ENCODE data around the gene PRIM2. TPM values are rescaled to one million over a fixed set of nuclear protein-coding genes. Genes with fewer than 3 reads are reported as not detected.
"Not testable (repeated sequence)": the region's sequence is repeated elsewhere in the genome, so short reads cannot be mapped to it uniquely, and the experiment has no call there.

Gene PRIM2
- total RNA-seq, 1 experiment from 2014 or later: 58.5 TPM

- DNase-seq (ENCODE audit: low read depth): not testable (repeated sequence)
These were observed 125.8 kb downstream of the PRIM2 start for GRCh38 chr6:57443181-57443580.

- DNase-seq (ENCODE audit: low read depth): not testable (repeated sequence)
These were observed 127.4 kb downstream of the PRIM2 start for GRCh38 chr6:57444787-57445186.

- not testable (repeated sequence) for DNase-seq (ENCODE audit: low read depth)
These were observed 127.9 kb downstream of the PRIM2 start for GRCh38 chr6:57445379-57445778.

- not testable (repeated sequence) for DNase-seq (ENCODE audit: low read depth)
These were observed 128.5 kb downstream of the PRIM2 start for GRCh38 chr6:57445790-57446468.

GRCh38 chr6:57449496-57450066 is 132.2 kb downstream of the PRIM2 start:
- not testable (repeated sequence) for DNase-seq (ENCODE audit: low read depth)

- DNase-seq (ENCODE audit: low read depth): not testable (repeated sequence)
These were observed 142.4 kb downstream of the PRIM2 start for GRCh38 chr6:57459781-57460180.

- DNase-seq (ENCODE audit: low read depth): not testable (repeated sequence)
These were observed 143.6 kb downstream of the PRIM2 start for GRCh38 chr6:57461022-57461421.

- DNase-seq (ENCODE audit: low read depth): peak; percentile 3
These were observed 146.4 kb downstream of the PRIM2 start for GRCh38 chr6:57463809-57464208.

- DNase-seq (ENCODE audit: low read depth): not testable (repeated sequence)
These were observed 148.5 kb downstream of the PRIM2 start for GRCh38 chr6:57465968-57466367.

- DNase-seq (ENCODE audit: low read depth): no peak
These were observed 151.6 kb downstream of the PRIM2 start for GRCh38 chr6:57469072-57469471.

GRCh38 chr6:57470148-57470547 is 152.7 kb downstream of the PRIM2 start:
- DNase-seq (ENCODE audit: low read depth): not testable (repeated sequence)

- DNase-seq (ENCODE audit: low read depth): not testable (repeated sequence)
These were observed 154.0 kb downstream of the PRIM2 start for GRCh38 chr6:57471314-57471864.

- not testable (repeated sequence) for DNase-seq (ENCODE audit: low read depth)
These were observed 155.5 kb downstream of the PRIM2 start for GRCh38 chr6:57472861-57473362.

GRCh38 chr6:57474862-57475475 is 157.5 kb downstream of the PRIM2 start:
- not testable (repeated sequence) for DNase-seq (ENCODE audit: low read depth)

GRCh38 chr6:57475656-57476055 is 158.2 kb downstream of the PRIM2 start:
- not testable (repeated sequence) for DNase-seq (ENCODE audit: low read depth)

- DNase-seq (ENCODE audit: low read depth): not testable (repeated sequence)
These were observed 162.8 kb downstream of the PRIM2 start for GRCh38 chr6:57480194-57480593.

GRCh38 chr6:57481121-57481520 is 163.7 kb downstream of the PRIM2 start:
- DNase-seq (ENCODE audit: low read depth): not testable (repeated sequence)

- DNase-seq (ENCODE audit: low read depth): not testable (repeated sequence)
These were observed 165.0 kb downstream of the PRIM2 start for GRCh38 chr6:57482471-57482870.

- DNase-seq (ENCODE audit: low read depth): not testable (repeated sequence)
These were observed 169.2 kb downstream of the PRIM2 start for GRCh38 chr6:57486494-57487081.

- DNase-seq (ENCODE audit: low read depth): peak; percentile 2
These were observed 171.1 kb downstream of the PRIM2 start for GRCh38 chr6:57488551-57488950.

GRCh38 chr6:57489887-57490286 is 172.5 kb downstream of the PRIM2 start:
- DNase-seq (ENCODE audit: low read depth): not testable (repeated sequence)

All from HT1080 (cell line).